Ovary (tissue), 9 donors: ENCODE measurements around the gene HABP4. TPM values are rescaled to one million over a fixed set of nuclear protein-coding genes. Genes with fewer than 3 reads are reported as not detected.

ENCODE experiments used
- DNase-seq, 5 donors: peaks; one replicate each; pipeline ENCODE4 v3.0.0-alpha.2; 2019 to 2020
- H3K27ac ChIP-seq, 2 donors: fragments of 200-600 bp; one replicate each; pipeline versions ENCODE4 v1.5.1 to v1.8.0; 2019 to 2022
- H3K27me3 ChIP-seq: fragments of 200-600 bp; one replicate; pipeline ENCODE4 v1.8.0; 2022
- H3K36me3 ChIP-seq: fragments of 200-600 bp; sonication (generic); one replicate; pipeline ENCODE4 v1.5.1; 2019
- H3K4me1 ChIP-seq: one replicate; pipeline ENCODE4 v1.8.1; 2013; ENCODE audit warnings: mild to moderate bottlenecking, moderate library complexity; ENCODE audit not compliant: insufficient read depth
- H3K4me3 ChIP-seq: fragments of 200-600 bp; sonication (generic); one replicate; pipeline ENCODE4 v1.5.1; 2017
- H3K9me3 ChIP-seq, 2 donors: fragments of 200-600 bp in 1 of 2; sonication (generic) in 1 of 2; one replicate each; pipeline versions ENCODE4 v1.5.1 to v1.8.1; 2013 to 2019; ENCODE audit warnings: mild to moderate bottlenecking in 1 of 2, moderate library complexity in 1 of 2
- EP300 ChIP-seq: sonication (generic); formaldehyde crosslinking; IDR thresholded peaks from one replicate; pipeline ENCODE4 v1.6.1; 2017; ENCODE audit warnings: antibody characterized with exemption
- POLR2A ChIP-seq: fragments of 450-650 bp; IDR thresholded peaks from one replicate; pipeline ENCODE4 v1.6.1; 2017; ENCODE audit warnings: antibody characterized with exemption, mild to moderate bottlenecking, moderate library complexity
- WGBS, 3 donors: extraction: QIAGEN DNeasy Blood & Tissue Kit in 1 of 3; methylation state at CpG; one replicate each; pipeline versions ENCODE4 v1.1.5 to v1.1.7; 2013 to 2017; 5-methylcytosine and 5-hydroxymethylcytosine counted together
- intact Hi-C, 4 donors: fragments of 100-400 bp; cut with DNase I; formaldehyde crosslinking; loops; one replicate each; pipeline versions ENCODE4 v1.11.0 to v1.15.1; 2022 to 2023
- polyA plus RNA-seq, 2 donors: library from polyadenylated mRNA; stranded (reverse); fragments of 200-250 nt in 1 of 2; fragments of 350-450 nt in 1 of 2; fragmentation: Illumina TruSeq in 1 of 2; extraction: RNeasy Lipid Tissue Mini Kit (QIAGEN cat#74804) in 1 of 2; gene quantifications; one replicate each; pipeline ENCODE4 v1.2.3, GENCODE V29; 2013 to 2014
- total RNA-seq, 7 donors: library from RNA; depleted of rRNA in 2 of 7; stranded (reverse); fragments of >200 nt in 2 of 7; fragmentation: NEBNext Ultra II Directional in 3 of 7; extraction: Animal tissue kit (Norgen Biotek cat#: 25700) in 3 of 7; gene quantifications; one replicate each; pipeline versions ENCODE4 v1.1.0 to v1.2.4, GENCODE V29; 2016 to 2023
- TF ChIP-seq, protein P1 (sequence below), 3 donors: fragments of 450-650 bp in 2 of 3; fragments of 200-600 bp in 1 of 3; IDR thresholded peaks; one replicate each; pipeline versions ENCODE4 v1.5.1 to v1.8.0; 2016 to 2022; ENCODE audit warnings: antibody characterized with exemption in 3 of 3, mild to moderate bottlenecking in 1 of 3
- donor health status: DM: no; HTN: no; CAD: no; lungs with moderate emphysema.
- donor health status: DM: no; HTN: no; CAD: no.
- donor health status: Bipolar disorder and iron deficiency.
- donor health status: DM: yes; HTN: yes; CAD: no.
- donor health status: DM: no; HTN: no; CAD: no.
- donor health status: DM: yes; HTN: yes; CAD: no.

HABP4 gene
- total and polyA plus RNA-seq, 9 donors = 10.3 to 23.4 (median 19.2) TPM

DNA sequence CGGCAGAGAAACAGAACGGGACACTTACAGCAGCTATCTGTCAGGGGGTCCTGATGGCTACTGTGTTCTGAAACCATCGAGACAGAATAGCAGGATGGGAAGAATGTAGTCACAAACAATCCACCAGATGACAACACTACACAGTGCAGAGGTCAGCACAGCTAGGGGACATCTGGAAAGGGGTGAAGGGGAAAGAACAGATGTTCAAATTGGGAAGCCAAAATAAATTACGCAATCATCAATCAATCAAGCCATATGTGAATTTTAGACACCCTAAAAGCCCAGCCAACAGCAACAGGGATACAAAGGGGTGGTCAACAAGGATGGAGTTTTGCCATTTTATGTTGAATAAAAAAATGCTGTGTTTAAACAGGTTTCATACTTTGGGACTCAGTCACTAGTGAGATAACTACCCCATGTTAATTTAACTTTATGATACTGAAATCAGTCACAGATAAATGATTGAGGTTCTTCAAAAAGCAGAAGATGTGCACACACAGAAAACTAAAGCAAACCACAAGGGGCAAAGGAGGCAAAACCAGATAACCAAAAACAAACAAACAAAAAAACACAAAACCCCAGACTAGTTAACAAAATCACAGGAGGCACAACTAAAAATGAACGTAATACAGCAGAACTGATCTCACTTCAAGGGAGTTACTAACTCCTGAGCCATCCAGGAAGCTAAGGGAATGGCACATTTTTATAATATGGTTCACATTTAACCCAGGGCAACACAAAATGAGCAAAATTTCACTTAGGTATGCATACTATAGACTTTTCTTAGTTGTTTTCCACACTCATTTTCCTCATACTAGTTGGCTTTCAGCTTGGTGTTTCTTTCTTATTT lies 65.9 kb downstream of the HABP4 start:
- no peaks in the 10 kb centered on the region for H3K36me3 ChIP-seq
- WGBS, 3 donors = 34 to 46% (median 36%) methylated on average over 5 of the region's 5 CpGs
- H3K4me1 ChIP-seq = peaks cover 4% of the 10 kb centered on the region
- TF ChIP-seq, protein P1, sequence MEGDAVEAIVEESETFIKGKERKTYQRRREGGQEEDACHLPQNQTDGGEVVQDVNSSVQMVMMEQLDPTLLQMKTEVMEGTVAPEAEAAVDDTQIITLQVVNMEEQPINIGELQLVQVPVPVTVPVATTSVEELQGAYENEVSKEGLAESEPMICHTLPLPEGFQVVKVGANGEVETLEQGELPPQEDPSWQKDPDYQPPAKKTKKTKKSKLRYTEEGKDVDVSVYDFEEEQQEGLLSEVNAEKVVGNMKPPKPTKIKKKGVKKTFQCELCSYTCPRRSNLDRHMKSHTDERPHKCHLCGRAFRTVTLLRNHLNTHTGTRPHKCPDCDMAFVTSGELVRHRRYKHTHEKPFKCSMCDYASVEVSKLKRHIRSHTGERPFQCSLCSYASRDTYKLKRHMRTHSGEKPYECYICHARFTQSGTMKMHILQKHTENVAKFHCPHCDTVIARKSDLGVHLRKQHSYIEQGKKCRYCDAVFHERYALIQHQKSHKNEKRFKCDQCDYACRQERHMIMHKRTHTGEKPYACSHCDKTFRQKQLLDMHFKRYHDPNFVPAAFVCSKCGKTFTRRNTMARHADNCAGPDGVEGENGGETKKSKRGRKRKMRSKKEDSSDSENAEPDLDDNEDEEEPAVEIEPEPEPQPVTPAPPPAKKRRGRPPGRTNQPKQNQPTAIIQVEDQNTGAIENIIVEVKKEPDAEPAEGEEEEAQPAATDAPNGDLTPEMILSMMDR (IDR thresholded peaks at IDR 0.05) = no peak
- TF ChIP-seq EP300 = no peak
- no peak for TF ChIP-seq POLR2A
- no peak overlapping the region for H3K4me3 ChIP-seq
- no peak for DNase-seq
- no peaks in the 10 kb centered on the region for H3K27me3 ChIP-seq
- peak overlapping the region; percentile 7 to 45 for H3K27ac ChIP-seq
- intact Hi-C loops = loop anchor here in 1 of 4 donors (10.0 kb wide), 1 partner anchor 61 kb away; the partner anchor contains the start of gene HABP4
- no peaks in the 10 kb centered on the region for H3K9me3 ChIP-seq

DNA sequence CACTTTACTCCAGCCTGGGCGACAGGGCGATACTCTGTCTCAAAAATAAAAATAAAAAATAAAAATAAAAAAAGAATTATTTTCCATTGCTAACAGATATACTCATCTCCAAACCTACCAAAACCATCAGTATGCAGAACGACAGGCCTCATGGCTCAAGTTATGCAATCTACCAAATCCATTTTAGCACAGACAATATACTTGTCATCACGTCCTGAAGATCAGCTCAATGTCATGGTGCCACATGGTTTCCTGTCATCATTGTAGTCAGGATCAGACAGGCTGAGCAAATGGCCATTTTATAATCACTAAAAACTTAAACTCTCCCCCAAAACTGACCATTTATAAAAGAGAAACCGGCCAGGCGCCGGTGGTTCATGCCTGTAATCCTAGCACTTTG lies 69.1 kb downstream of the HABP4 start:
- Histone ChIP-seq H3K4me1 (peaks cover 4% of the 10 kb centered on the region), H3K27ac (no peak overlapping the region), H3K4me3 (no peak overlapping the region), H3K27me3 (no peaks in the 10 kb centered on the region), H3K9me3 (no peaks in the 10 kb centered on the region), H3K36me3 (no peaks in the 10 kb centered on the region)
- DNase-seq = no peak
- intact Hi-C loops = loop anchor here in 1 of 4 donors (10.0 kb wide), 1 partner anchor 64 kb away; the partner anchor contains the start of gene HABP4
- WGBS, 3 donors = 94 to 96% (median 94%) methylated on average over 7 of the region's 7 CpGs
- TF ChIP-seq, protein P1 (IDR thresholded peaks at IDR 0.05) = no peak

DNA sequence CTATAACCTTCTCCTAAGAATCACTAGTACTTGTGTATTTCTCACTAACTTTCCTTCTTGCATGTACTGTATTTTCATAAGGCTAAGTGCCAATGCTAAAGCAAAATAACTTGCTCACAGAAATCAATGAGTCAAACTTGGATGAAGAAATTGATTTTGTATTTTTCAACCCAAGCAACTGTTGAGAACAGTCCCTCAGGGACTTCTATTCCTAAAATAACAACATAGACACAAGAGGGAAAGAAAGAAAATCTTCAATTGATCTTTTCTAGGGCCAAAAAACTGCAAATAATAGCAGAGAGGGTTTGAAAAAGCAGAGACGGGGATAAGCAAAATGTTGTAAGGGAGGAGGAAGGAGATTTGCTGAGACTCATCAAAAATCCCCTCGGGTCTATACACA lies 69.8 kb downstream of the HABP4 start:
- TF ChIP-seq POLR2A (no peak), EP300 (no peak)
- TF ChIP-seq, protein P1 (IDR thresholded peaks at IDR 0.05) = no peak
- Histone ChIP-seq H3K27me3 (no peaks in the 10 kb centered on the region), H3K27ac (no peak overlapping the region), H3K4me1 (peaks cover 4% of the 10 kb centered on the region), H3K36me3 (no peaks in the 10 kb centered on the region), H3K4me3 (no peak overlapping the region), H3K9me3 (no peaks in the 10 kb centered on the region)
- intact Hi-C loops = loop anchor here in 1 of 4 donors (10.0 kb wide), 1 partner anchor 65 kb away; the partner anchor contains the start of gene HABP4
- WGBS, 3 donors = 64 to 69% (median 65%) methylated on average over 2 of the region's 2 CpGs
- DNase-seq = no peak

DNA sequence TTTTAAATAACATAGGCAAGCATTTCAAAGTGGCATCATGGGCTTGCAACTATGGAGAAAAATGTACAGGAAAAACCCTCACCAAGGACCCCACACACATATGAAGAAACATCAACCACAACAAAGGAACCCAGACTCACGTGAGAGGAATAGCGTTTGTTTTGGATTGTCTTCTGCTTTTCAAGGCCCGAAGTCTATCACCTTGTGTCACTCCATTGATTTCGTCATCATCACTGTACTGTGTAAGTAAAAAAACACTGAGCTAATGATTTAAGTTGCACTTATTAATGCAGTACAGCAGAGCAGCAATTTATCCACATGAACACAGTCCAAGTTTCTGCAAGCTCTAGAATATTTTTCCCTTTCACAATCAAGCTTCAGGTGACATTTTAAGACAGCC lies 72.4 kb downstream of the HABP4 start:
- Histone ChIP-seq H3K36me3 (no peaks in the 10 kb centered on the region), H3K27me3 (no peaks in the 10 kb centered on the region), H3K4me3 (no peak overlapping the region), H3K4me1 (peaks cover 1% of the 10 kb centered on the region), H3K27ac (no peak overlapping the region), H3K9me3 (no peaks in the 10 kb centered on the region)
- TF ChIP-seq EP300 (no peak), POLR2A (no peak)
- TF ChIP-seq, protein P1 (IDR thresholded peaks at IDR 0.05) = no peak
- no peak for DNase-seq
- 86 to 94% (median 89%) methylated on average over 4 of the region's 4 CpGs for WGBS, 3 donors
- intact Hi-C loops = no loop called here
